ENCODE measurements around the gene PKP1.

PKP1 gene

DNA sequence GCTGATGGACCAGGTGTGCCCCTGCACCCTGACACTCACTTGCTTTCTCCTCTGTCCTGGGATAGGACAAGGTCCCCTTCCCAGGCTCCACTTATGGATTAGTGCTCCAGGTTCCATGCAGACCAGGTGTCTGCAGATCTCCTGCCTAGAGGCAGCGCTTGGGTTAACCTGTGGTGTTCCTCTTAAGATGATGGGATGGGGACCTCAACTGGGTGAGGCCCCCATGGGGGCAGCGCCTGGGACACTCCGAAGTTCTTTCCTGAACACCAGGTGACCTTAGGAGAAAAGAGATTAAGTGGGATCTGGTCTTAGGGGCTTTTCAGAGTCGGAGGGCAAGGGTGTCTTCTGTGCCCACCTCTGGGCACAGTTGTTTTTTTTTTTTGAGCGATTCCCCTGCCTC lies 72.9 kb downstream of the PKP1 start:
- no peak overlapping the region for H3K27ac ChIP-seq
- no peak for TF ChIP-seq ZFX (IDR thresholded peaks at IDR 0.05)
- TF ChIP-seq, protein P1, sequence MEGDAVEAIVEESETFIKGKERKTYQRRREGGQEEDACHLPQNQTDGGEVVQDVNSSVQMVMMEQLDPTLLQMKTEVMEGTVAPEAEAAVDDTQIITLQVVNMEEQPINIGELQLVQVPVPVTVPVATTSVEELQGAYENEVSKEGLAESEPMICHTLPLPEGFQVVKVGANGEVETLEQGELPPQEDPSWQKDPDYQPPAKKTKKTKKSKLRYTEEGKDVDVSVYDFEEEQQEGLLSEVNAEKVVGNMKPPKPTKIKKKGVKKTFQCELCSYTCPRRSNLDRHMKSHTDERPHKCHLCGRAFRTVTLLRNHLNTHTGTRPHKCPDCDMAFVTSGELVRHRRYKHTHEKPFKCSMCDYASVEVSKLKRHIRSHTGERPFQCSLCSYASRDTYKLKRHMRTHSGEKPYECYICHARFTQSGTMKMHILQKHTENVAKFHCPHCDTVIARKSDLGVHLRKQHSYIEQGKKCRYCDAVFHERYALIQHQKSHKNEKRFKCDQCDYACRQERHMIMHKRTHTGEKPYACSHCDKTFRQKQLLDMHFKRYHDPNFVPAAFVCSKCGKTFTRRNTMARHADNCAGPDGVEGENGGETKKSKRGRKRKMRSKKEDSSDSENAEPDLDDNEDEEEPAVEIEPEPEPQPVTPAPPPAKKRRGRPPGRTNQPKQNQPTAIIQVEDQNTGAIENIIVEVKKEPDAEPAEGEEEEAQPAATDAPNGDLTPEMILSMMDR (conservative IDR thresholded peaks at IDR 0.05), result no peak

DNA sequence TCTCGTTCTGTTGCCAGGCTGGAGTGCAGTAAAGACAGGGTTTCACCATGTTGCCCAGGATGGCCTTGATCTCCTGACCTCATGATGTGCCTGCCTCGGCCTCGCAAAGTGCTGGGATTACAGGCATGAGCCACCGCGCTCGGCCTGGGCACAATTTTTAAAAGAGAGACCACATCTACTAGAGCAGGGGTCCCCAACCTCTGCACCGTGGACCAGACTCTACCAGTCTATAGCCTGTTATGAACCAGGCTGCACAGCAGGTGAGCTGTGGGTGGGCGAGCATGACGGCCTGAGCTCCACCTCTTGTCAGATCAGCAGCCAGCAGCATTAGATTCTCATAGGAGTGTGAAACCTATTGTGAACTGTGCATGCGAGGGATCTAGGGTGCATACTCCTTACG lies 73.4 kb downstream of the PKP1 start:
- H3K27ac ChIP-seq, result no peak overlapping the region
- TF ChIP-seq, protein P1 (conservative IDR thresholded peaks at IDR 0.05), result no peak
- TF ChIP-seq ZFX (IDR thresholded peaks at IDR 0.05), result no peak

DNA sequence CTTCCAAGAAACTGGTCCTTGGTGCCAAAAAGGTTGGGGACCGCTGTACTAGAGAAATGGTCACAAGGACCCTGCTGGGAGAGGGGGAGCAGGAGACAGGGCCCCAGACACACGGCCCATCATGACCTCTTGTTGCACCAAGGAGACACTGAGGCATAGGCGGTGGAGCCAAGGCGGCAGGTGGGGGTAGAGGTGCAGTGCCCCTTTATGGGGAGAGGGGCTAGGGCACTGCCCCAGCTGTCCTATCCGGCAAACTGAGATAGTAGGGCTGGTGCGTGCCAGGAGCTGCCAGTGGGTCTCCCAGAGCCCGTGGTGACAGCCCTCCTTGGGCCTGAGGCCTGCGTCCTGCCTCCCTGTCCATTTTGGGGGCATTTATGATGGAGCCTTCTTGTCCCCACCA lies 73.9 kb downstream of the PKP1 start:
- TF ChIP-seq ZFX (IDR thresholded peaks at IDR 0.05), result no peak
- TF ChIP-seq, protein P1 (conservative IDR thresholded peaks at IDR 0.05), result no peak
- no peak overlapping the region for H3K27ac ChIP-seq

DNA sequence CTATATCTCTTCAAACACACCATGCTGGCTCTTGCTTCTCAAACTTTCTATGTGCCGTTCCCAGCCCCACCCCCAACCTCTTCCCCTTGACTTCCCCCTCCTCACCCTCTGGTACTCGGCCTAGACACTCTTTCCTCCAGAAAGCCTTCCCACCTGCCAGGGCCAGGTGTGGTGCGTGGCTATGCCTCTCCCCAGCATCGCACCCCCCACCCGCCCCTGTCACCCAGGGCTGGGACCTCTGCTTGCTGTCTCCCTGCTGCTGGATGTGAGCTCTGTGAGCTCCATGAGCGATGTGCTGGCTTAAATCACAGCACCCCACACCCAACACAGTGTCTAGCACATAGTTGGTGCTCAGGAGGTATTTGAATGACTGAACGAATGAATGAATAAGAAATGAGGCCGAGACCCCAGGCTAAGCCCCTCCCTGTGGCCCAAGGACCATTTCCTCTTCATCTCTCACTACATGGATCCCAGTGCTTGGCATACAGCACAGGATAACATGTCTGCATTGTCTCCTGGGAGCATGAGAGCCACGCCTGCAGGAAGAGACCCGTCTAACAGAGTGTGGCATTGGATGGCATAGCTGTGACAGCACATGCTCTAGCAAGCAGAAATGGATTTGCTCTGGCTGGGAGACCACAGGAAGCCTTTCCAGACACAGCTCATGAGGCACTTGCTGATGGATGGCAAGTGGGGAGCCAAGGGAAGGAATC lies 74.5 kb downstream of the PKP1 start:
- H3K27ac ChIP-seq, result no peak overlapping the region
- TF ChIP-seq, protein P1 (conservative IDR thresholded peaks at IDR 0.05), result no peak
- no peak for TF ChIP-seq ZFX (IDR thresholded peaks at IDR 0.05)

DNA sequence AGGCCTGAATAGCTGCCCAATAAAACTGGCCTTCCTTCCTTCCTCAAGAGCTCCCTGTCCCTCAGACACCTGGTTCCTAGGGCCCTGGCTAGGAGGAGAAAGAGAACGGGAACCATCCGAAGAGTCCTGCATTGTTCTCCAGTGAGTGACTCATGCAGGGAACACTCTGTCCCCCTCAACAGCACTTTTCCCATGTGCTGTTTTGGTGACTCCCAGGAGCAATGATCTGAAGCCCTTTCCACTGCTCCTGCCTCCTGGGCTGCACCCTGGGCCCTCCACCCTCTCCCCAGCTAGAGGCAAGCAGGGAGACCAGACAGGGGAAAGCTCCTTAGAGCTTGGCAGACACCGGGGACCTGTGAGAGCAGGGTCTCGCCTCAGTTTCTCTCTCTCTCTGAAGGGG lies 75.3 kb downstream of the PKP1 start:
- H3K27ac ChIP-seq, result no peak overlapping the region
- no peak for TF ChIP-seq ZFX (IDR thresholded peaks at IDR 0.05)
- TF ChIP-seq, protein P1 (conservative IDR thresholded peaks at IDR 0.05), result no peak

DNA sequence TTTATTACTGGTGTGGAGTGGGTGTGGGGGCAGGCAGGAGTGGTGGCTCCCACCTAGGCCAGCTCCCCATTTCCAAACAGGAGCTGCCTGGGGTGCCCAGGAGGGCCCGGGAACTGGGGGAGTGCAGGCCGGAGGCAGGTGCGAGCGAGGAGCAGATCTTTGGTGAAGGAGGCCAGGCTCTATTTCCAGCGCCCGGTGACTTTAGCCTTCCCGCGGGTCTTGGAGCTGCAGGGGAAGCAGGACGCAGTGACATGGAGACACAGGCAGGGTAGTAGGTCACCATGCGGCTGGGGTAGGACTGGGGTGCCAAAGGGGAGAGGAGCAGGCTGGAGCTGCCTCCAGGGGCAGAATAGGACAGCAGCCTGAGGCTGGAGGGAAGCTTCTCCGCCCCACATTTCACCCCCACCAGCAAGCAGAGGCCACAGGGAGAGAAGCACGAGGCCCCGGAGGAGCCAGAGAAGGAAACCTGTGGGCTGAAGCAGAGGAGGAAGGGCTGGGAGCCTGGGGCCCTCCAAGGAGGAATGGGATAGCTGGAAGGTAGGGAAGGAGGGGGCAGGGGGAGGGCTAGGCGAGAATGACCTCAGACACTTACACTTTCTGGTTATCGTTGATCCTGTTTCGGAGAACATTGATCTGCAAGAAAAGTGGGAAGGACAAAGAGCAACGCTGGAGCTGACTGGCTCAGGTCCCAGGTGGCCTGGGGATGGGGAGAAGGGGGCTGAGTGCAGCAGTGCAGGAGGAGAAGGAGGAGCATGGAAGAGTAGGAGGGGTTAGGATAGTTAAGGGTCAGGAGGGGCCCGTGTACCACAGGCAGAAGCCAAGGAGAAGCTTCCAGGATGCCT lies 75.9 kb downstream of the PKP1 start:
- no peak overlapping the region for H3K27ac ChIP-seq

DNA sequence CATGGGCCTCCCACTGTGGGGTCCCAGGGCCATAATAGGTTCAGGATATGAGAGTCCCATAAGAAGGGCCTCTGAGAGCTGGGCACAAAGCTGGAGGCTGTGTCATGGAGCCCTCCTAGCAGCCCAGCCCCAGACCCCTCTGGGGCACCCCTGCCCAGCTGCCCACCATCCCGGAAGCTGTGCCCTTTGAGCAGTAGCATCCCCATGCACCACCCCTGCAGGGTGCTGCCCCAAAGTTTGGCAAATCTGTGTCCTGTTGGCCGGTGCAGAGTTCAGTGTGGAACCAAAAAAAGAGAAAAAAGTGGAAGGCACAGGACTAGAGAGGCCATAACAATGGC lies 76.5 kb downstream of the PKP1 start:
- no peak overlapping the region for H3K27ac ChIP-seq
- TF ChIP-seq ZFX (IDR thresholded peaks at IDR 0.05), result no peak
- TF ChIP-seq, protein P1 (conservative IDR thresholded peaks at IDR 0.05), result no peak

More for the DNA sequence above, 75.9 kb downstream of the PKP1 start:
- TF ChIP-seq, protein P1 (conservative IDR thresholded peaks at IDR 0.05), result no peak
- no peak for TF ChIP-seq ZFX (IDR thresholded peaks at IDR 0.05)

Data from C4-2B (cell line).